Suprapubic skin (tissue), 3 donors: Measurements from ENCODE around the gene CCSER1.

Experiments used
- EP300 ChIP-seq: sonication (generic); formaldehyde crosslinking; IDR thresholded peaks from one replicate; pipeline ENCODE4 v1.6.1; 2017; ENCODE audit warnings: antibody characterized with exemption
- TF ChIP-seq, protein P1 (sequence below), 2 donors: fragments of 200-600 bp in 1 of 2; fragments of 450-650 bp in 1 of 2; sonication (generic) in 1 of 2; IDR thresholded peaks; one replicate each; pipeline ENCODE4 v1.5.1; 2016 to 2019; ENCODE audit warnings: antibody characterized with exemption in 2 of 2, mild to moderate bottlenecking in 1 of 2, moderate library complexity in 1 of 2

DNA sequence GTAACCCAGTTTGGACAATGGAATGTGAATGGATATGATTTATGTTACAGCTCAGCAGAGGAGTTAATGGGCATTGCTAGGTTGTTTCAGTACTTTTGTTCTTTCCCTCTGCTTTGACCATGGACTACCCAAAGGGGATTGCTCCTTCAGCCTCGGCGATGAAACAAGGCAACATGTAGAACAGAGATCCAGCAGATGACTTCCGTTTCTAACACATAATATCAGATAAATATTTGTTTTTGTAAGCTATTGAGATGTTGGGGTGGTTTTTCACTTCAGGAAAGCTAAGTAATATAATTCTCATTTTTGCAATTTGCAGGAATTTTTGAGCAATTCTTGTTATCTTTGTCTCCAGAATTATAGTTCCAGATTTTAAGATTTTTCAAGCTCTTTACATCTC, 1241.9 kb downstream of the CCSER1 start:
- TF ChIP-seq, protein P1, sequence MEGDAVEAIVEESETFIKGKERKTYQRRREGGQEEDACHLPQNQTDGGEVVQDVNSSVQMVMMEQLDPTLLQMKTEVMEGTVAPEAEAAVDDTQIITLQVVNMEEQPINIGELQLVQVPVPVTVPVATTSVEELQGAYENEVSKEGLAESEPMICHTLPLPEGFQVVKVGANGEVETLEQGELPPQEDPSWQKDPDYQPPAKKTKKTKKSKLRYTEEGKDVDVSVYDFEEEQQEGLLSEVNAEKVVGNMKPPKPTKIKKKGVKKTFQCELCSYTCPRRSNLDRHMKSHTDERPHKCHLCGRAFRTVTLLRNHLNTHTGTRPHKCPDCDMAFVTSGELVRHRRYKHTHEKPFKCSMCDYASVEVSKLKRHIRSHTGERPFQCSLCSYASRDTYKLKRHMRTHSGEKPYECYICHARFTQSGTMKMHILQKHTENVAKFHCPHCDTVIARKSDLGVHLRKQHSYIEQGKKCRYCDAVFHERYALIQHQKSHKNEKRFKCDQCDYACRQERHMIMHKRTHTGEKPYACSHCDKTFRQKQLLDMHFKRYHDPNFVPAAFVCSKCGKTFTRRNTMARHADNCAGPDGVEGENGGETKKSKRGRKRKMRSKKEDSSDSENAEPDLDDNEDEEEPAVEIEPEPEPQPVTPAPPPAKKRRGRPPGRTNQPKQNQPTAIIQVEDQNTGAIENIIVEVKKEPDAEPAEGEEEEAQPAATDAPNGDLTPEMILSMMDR (IDR thresholded peaks at IDR 0.05) = no peak
- TF ChIP-seq EP300 = no peak
